WERI-Rb-1 (cell line): Measurements from ENCODE around the gene PRKAG2.

Source experiments
- DNase-seq: peaks from one replicate; pipeline ENCODE4 v3.0.0-alpha.2; 2020
- H3K27ac ChIP-seq: fragments of 250-450 bp; sonication (Bioruptor Pico); 2 replicates; pipeline ENCODE4 v1.5.1; 2020; ENCODE audit warnings: mild to moderate bottlenecking, moderate library complexity
- H3K27me3 ChIP-seq: fragments of 250-450 bp; sonication (Bioruptor Pico); 2 replicates; pipeline ENCODE4 v1.5.1; 2021; ENCODE audit warnings: mild to moderate bottlenecking, low read depth, moderate library complexity; ENCODE audit not compliant: insufficient read depth, severe bottlenecking
- H3K36me3 ChIP-seq: fragments of 250-450 bp; sonication (Bioruptor Pico); 2 replicates; pipeline ENCODE4 v1.5.1; 2020; ENCODE audit warnings: mild to moderate bottlenecking, moderate library complexity
- H3K4me3 ChIP-seq: 2 replicates; pipeline ENCODE4 v1.5.1; 2011; ENCODE audit warnings: low read depth, mild to moderate bottlenecking, control low read depth, low read length
- H3K9me3 ChIP-seq: fragments of 250-450 bp; sonication (Bioruptor Pico); 2 replicates; pipeline ENCODE4 v1.5.1; 2021; ENCODE audit warnings: mild to moderate bottlenecking, moderate library complexity; ENCODE audit not compliant: severe bottlenecking
- TF ChIP-seq, protein P1 (sequence below): IDR thresholded peaks from 2 replicates; pipeline ENCODE4 v1.5.1; 2011; ENCODE audit warnings: low read depth, mild to moderate bottlenecking, control low read depth, inconsistent platforms, low read length

PRKAG2 gene

DNA sequence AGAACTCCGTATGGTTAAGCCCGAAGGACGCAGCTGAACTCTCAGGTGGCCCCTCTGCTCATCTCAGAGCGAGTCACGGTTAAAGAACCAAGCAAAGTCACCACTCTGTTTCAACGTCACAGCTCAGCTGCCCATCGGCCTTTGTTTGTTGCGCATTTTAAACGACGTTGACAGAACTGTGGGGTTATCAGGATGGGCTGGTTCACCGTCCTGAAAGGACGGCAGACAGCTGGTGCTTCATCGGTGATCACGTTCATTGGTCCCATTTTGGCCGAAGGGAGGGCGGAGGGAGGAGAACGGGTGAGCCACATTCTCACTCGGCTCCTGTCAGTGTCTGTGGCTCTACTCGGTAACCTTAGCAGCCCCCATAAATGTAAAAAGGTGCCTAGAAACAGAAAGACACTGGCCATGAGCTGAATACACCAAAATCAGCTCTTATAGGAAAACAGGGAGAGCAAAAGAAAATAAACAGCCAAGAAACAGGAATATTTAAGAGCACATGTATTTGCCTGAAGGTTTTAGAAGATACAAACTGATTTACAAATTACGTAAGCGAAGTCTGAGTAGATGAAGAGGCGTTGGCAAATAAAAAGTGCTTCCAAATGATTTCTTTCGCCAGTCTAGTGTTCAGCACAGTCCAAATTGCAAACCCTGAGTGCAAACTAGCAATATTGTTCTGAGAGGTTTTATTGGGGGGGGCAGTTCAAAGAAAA, 8.4 kb downstream of the PRKAG2 start:
- no peak for DNase-seq
- Histone ChIP-seq H3K27ac (no peak overlapping the region), H3K36me3 (no peaks in the 10 kb centered on the region), H3K9me3 (no peaks in the 10 kb centered on the region), H3K4me3 (no peak overlapping the region), H3K27me3 (no peaks in the 10 kb centered on the region)
- TF ChIP-seq, protein P1, sequence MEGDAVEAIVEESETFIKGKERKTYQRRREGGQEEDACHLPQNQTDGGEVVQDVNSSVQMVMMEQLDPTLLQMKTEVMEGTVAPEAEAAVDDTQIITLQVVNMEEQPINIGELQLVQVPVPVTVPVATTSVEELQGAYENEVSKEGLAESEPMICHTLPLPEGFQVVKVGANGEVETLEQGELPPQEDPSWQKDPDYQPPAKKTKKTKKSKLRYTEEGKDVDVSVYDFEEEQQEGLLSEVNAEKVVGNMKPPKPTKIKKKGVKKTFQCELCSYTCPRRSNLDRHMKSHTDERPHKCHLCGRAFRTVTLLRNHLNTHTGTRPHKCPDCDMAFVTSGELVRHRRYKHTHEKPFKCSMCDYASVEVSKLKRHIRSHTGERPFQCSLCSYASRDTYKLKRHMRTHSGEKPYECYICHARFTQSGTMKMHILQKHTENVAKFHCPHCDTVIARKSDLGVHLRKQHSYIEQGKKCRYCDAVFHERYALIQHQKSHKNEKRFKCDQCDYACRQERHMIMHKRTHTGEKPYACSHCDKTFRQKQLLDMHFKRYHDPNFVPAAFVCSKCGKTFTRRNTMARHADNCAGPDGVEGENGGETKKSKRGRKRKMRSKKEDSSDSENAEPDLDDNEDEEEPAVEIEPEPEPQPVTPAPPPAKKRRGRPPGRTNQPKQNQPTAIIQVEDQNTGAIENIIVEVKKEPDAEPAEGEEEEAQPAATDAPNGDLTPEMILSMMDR = no peak

GRCh38 chr7:151867912-151868311, 9.0 kb downstream of the PRKAG2 start:
- H3K27ac ChIP-seq = no peak overlapping the region
- DNase-seq = no peak
- no peaks in the 10 kb centered on the region for H3K27me3 ChIP-seq
- TF ChIP-seq, protein P1 = no peak
- no peaks in the 10 kb centered on the region for H3K9me3 ChIP-seq
- no peaks in the 10 kb centered on the region for H3K36me3 ChIP-seq
- H3K4me3 ChIP-seq = no peak overlapping the region

DNA sequence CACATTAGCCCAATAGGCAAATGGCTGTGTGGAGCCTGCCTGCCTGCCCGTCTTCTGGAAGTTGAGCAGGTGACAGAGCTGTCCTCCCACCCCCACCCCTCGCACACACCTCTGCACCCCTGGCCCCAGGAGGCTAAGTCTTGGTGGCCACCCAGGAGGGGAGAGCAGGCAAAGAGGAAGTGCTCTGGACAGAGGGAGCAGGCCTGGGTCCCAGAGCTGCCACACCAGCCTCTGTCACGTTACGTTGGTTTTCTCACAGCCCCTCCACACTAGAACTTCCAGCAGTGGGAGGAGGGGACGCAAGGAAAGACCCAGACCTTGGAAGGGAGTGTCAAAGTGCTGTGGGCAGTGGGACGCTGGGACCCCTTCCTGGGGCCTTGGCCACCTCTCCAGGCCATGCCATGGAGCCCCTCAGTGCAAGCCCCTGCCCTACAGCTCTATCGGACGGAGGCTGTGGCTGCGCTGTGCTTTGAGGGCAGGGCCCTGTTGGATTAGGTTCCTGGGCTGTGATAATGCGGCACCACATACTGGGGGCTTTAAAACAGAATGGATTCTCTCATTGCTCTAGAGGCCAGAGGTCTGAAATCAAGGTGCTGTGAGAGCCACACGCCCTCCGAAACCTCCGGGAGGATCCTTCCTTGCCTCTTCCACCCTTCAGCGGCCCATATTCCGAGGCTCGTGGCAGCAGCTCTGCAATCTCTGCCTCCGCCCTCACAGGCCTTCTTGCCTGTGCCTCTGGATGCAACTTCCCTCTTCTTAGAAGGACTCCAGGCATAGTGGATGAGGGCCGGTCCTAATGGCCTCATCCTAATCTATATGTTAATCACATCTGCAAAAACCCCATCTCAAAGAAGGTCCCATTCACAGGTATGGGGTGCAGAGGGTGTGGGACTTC, 9.9 kb downstream of the PRKAG2 start:
- H3K36me3 ChIP-seq = no peaks in the 10 kb centered on the region
- no peaks in the 10 kb centered on the region for H3K9me3 ChIP-seq
- no peak overlapping the region for H3K4me3 ChIP-seq
- no peak overlapping the region for H3K27ac ChIP-seq
- TF ChIP-seq, protein P1 = no peak
- H3K27me3 ChIP-seq = no peaks in the 10 kb centered on the region
- DNase-seq = no peak

DNA sequence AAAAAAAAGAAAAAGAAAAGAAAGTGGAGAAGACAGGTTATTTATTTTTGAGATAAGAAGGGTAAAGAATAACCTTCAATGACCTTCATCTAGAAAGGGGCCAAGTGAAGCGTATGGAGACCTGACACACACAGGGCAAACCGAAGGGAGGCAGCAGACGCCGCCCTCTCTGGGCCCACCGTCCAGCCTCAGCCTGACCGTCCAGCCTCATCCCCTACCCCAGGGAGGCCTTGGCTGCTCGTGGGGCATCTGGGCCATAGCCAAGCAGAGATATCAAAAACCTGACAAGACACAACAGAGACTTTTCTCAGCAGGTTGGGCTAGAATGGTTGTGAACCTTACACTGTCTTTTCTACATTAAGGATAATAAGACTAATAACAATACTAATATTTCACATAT, 10.9 kb downstream of the PRKAG2 start:
- Histone ChIP-seq H3K4me3 (no peak overlapping the region), H3K9me3 (no peaks in the 10 kb centered on the region), H3K27me3 (no peaks in the 10 kb centered on the region), H3K27ac (no peak overlapping the region), H3K36me3 (no peaks in the 10 kb centered on the region)
- no peak for DNase-seq
- TF ChIP-seq, protein P1 = no peak

- no peak for DNase-seq
- no peaks in the 10 kb centered on the region for H3K36me3 ChIP-seq
- TF ChIP-seq, protein P1 = no peak
- H3K27ac ChIP-seq = no peak overlapping the region
- no peaks in the 10 kb centered on the region for H3K9me3 ChIP-seq
- no peaks in the 10 kb centered on the region for H3K27me3 ChIP-seq
- no peak overlapping the region for H3K4me3 ChIP-seq
Observed at GRCh38 chr7:151865070-151865670, 11.7 kb downstream of the PRKAG2 start.
